Measurements from ENCODE around the gene SPRYD3. TPM values are rescaled to one million over a fixed set of nuclear protein-coding genes. Genes with fewer than 3 reads are reported as not detected.

The SPRYD3 gene
- total RNA-seq, 1 donor = 26.8 TPM

GRCh38 chr12:53054112-53054878 lies 24.9 kb downstream of the SPRYD3 start:
- Histone ChIP-seq H3K79me2 (ENCODE audit: insufficient read depth, low read length) (peaks cover 31% of the 10 kb centered on the region), H3K4me3 (ENCODE audit: insufficient read depth, low read length) (peak overlapping the region; percentile 46), H3K4me2 (ENCODE audit: insufficient read depth, low read length) (peak overlapping the region; percentile 52), H3K36me3 (ENCODE audit: insufficient read depth, low read length) (peaks cover 45% of the 10 kb centered on the region), H2AFZ (ENCODE audit: low read length) (no peak overlapping the region), H3K27me3 (ENCODE audit: insufficient read depth, low read length) (no peaks in the 10 kb centered on the region), H3K4me1 (ENCODE audit: insufficient read depth, low read length) (peaks cover 62% of the 10 kb centered on the region), H3K27ac (ENCODE audit: low read depth, low read length) (peak overlapping the region; percentile 28), H4K20me1 (ENCODE audit: insufficient read depth, low read length) (peaks cover 4% of the 10 kb centered on the region), H3K9me3 (ENCODE audit: low read depth, low read length) (no peaks in the 10 kb centered on the region)
- DNase-seq (ENCODE audit: insufficient read length, low spot score, missing footprints) = peak; percentile 97
- no peak for TF ChIP-seq CTCF (IDR thresholded peaks at IDR 0.05; ENCODE audit: extremely low read depth, low read depth, low read length)

- peak; percentile 88 for DNase-seq (ENCODE audit: insufficient read length, low spot score, missing footprints)
- Histone ChIP-seq H2AFZ (ENCODE audit: low read length) (no peak overlapping the region), H3K27me3 (ENCODE audit: insufficient read depth, low read length) (no peaks in the 10 kb centered on the region), H3K36me3 (ENCODE audit: insufficient read depth, low read length) (peaks cover 44% of the 10 kb centered on the region), H3K79me2 (ENCODE audit: insufficient read depth, low read length) (peaks cover 31% of the 10 kb centered on the region), H3K4me3 (ENCODE audit: insufficient read depth, low read length) (no peak overlapping the region), H4K20me1 (ENCODE audit: insufficient read depth, low read length) (peaks cover 4% of the 10 kb centered on the region), H3K27ac (ENCODE audit: low read depth, low read length) (peak overlapping the region; percentile 28), H3K9me3 (ENCODE audit: low read depth, low read length) (no peaks in the 10 kb centered on the region), H3K4me2 (ENCODE audit: insufficient read depth, low read length) (peak overlapping the region; percentile 24), H3K4me1 (ENCODE audit: insufficient read depth, low read length) (peaks cover 71% of the 10 kb centered on the region)
- TF ChIP-seq CTCF (IDR thresholded peaks at IDR 0.05; ENCODE audit: extremely low read depth, low read depth, low read length) = peak; percentile 62
Observed at GRCh38 chr12:53053218-53054111, 25.7 kb downstream of the SPRYD3 start.

GRCh38 chr12:53052419-53053217 lies 26.6 kb downstream of the SPRYD3 start:
- H3K4me1 ChIP-seq (ENCODE audit: insufficient read depth, low read length) = peaks cover 79% of the 10 kb centered on the region
- TF ChIP-seq CTCF (IDR thresholded peaks at IDR 0.05; ENCODE audit: extremely low read depth, low read depth, low read length) = no peak
- H3K27me3 ChIP-seq (ENCODE audit: insufficient read depth, low read length) = no peaks in the 10 kb centered on the region
- H3K27ac ChIP-seq (ENCODE audit: low read depth, low read length) = peak overlapping the region; percentile 30
- peaks cover 40% of the 10 kb centered on the region for H3K36me3 ChIP-seq (ENCODE audit: insufficient read depth, low read length)
- H3K4me2 ChIP-seq (ENCODE audit: insufficient read depth, low read length) = peak overlapping the region; percentile 73
- H2AFZ ChIP-seq (ENCODE audit: low read length) = no peak overlapping the region
- H3K79me2 ChIP-seq (ENCODE audit: insufficient read depth, low read length) = peaks cover 31% of the 10 kb centered on the region
- peak; percentile 95 for DNase-seq (ENCODE audit: insufficient read length, low spot score, missing footprints)
- no peaks in the 10 kb centered on the region for H3K9me3 ChIP-seq (ENCODE audit: low read depth, low read length)
- peak overlapping the region; percentile 79 for H3K4me3 ChIP-seq (ENCODE audit: insufficient read depth, low read length)
- peaks cover 4% of the 10 kb centered on the region for H4K20me1 ChIP-seq (ENCODE audit: insufficient read depth, low read length)

All from osteoblast (primary cell).